Measurements from ENCODE around the gene FGFR3.

Gene FGFR3

GRCh38 chr4:1808396-1808795 is 15.3 kb downstream of the FGFR3 start:
- no peak for TF ChIP-seq CTCF (IDR thresholded peaks at IDR 0.05; ENCODE audit: low read depth, low read length)
- H3K27me3 ChIP-seq: no peaks in the 10 kb centered on the region
- no peaks in the 10 kb centered on the region for H3K4me1 ChIP-seq
- no peaks in the 10 kb centered on the region for H3K9me3 ChIP-seq
- DNase-seq: no peak
- H3K36me3 ChIP-seq: peaks cover 8% of the 10 kb centered on the region; the same call in 1 of the 2 replicates
- no peak overlapping the region for H3K4me3 ChIP-seq (ENCODE audit: low read depth, low read length)

- Histone ChIP-seq H3K27me3 (no peaks in the 10 kb centered on the region), H3K36me3 (peaks cover 9% of the 10 kb centered on the region), H3K9me3 (no peaks in the 10 kb centered on the region), H3K4me1 (no peaks in the 10 kb centered on the region), H3K4me3 (ENCODE audit: low read depth, low read length) (no peak overlapping the region)
- TF ChIP-seq CTCF (IDR thresholded peaks at IDR 0.05; ENCODE audit: low read depth, low read length): no peak
- DNase-seq: peak; percentile 4
These were observed 16.0 kb downstream of the FGFR3 start for GRCh38 chr4:1808851-1809753.

DNA sequence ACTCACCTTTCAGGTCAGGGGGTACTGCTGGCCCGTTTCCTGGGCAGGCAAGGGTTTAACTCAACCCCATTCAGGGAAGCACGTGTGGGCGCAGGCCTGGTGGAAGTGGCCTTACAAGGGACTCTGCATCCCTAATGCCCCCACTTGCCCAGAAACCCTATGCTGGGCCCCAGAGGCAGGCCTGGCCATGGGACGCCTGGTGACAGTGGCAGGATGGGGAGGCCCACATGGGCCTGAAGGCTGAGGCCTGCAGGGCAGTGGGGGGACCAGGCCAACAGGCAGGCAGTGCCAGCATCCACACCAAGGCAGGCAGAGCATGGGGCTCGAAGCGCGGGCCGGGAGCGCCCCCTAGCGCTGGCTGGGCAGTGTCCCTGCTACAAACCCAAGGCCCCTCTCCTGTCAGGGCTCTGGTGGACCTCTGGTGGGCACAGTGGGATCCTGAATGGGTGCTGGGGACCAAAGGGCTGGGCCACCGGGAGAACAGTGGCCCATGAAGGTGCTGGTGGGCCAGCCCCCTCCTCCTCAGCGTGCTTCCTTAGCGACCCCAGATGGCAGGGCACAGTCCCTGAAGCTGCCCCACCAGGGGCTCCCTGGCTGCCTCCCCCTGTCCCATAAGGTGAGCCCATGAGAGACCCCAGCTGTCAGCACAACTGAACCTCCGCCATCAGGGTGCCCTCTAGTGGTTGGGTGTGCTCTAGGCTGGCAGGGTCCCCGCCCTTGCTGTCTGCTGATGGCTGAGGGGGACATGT is 16.8 kb downstream of the FGFR3 start:
- no peaks in the 10 kb centered on the region for H3K4me1 ChIP-seq
- H3K4me3 ChIP-seq (ENCODE audit: low read depth, low read length): no peak overlapping the region
- no peaks in the 10 kb centered on the region for H3K27me3 ChIP-seq
- TF ChIP-seq CTCF (IDR thresholded peaks at IDR 0.05; ENCODE audit: low read depth, low read length): peak; percentile 87
- H3K36me3 ChIP-seq: peaks cover 17% of the 10 kb centered on the region
- no peaks in the 10 kb centered on the region for H3K9me3 ChIP-seq
- DNase-seq: peak; percentile 89

DNA sequence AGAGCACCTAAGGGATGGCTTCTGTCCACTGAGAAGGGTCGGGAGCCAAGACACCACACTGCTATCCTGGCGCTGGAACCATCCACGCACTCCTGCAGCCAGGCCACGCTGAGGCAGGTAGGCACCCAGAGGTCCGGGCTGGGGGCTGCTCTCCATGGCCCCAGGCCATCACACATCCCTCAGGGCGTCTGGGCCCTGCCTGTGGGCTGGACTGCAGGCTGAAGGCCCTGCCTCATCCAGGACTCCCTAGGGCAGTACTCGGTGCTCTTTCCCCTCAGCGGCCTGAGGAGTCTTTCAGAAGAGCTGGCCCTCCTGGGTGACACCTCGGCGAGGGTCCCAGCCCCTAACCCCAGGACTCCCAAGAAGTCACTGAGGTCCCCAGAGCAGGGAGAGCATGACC is 17.7 kb downstream of the FGFR3 start:
- Histone ChIP-seq H3K36me3 (peaks cover 25% of the 10 kb centered on the region), H3K27me3 (no peaks in the 10 kb centered on the region), H3K4me3 (ENCODE audit: low read depth, low read length) (no peak overlapping the region)

DNA sequence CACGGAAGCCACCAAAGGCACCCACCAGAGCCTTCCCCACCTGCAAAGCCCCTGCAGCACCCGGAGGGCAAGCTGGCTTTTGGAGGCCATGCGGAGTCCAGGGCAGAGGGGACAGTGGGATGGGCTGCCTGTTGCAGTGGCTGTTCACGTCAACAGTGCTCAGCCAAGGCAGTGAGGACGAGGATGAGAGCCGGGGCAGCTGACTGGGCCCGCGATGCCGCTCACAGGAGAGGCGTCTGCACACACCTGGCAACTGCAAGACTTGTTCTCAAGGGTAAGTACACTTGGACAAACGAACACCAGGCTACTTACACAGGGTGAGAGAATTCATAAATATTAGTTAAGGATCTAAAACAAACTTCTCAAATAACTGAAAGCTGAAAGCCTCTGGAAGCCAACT is 19.6 kb downstream of the FGFR3 start:
- H3K36me3 ChIP-seq: peaks cover 42% of the 10 kb centered on the region
- H3K4me3 ChIP-seq (ENCODE audit: low read depth, low read length): no peak overlapping the region
- DNase-seq: no peak
- H3K27me3 ChIP-seq: no peaks in the 10 kb centered on the region
- TF ChIP-seq CTCF (IDR thresholded peaks at IDR 0.05; ENCODE audit: low read depth, low read length): no peak
- no peaks in the 10 kb centered on the region for H3K4me1 ChIP-seq
- no peaks in the 10 kb centered on the region; the same call in 1 of the 2 replicates for H3K9me3 ChIP-seq

More for the DNA sequence above, 17.7 kb downstream of the FGFR3 start:
- Histone ChIP-seq H3K4me1 (no peaks in the 10 kb centered on the region), H3K9me3 (no peaks in the 10 kb centered on the region)
- TF ChIP-seq CTCF (IDR thresholded peaks at IDR 0.05; ENCODE audit: low read depth, low read length): no peak
- peak; percentile 11 for DNase-seq
